Suprapubic skin (tissue), 4 donors: ENCODE measurements around the gene PTGIS.

Source experiments
- EP300 ChIP-seq: sonication (generic); formaldehyde crosslinking; IDR thresholded peaks from one replicate; pipeline ENCODE4 v1.6.1; 2017; ENCODE audit warnings: antibody characterized with exemption
- POLR2A ChIP-seq, 2 donors: fragments of 450-650 bp; IDR thresholded peaks; one replicate each; pipeline ENCODE4 v1.6.1; 2017; ENCODE audit warnings: antibody characterized with exemption in 2 of 2, mild to moderate bottlenecking in 2 of 2, moderate library complexity in 2 of 2
- POLR2AphosphoS5 ChIP-seq, 3 donors: sonication (generic); formaldehyde crosslinking; IDR thresholded peaks; one replicate each; pipeline ENCODE4 v1.6.1; 2017; ENCODE audit warnings: antibody characterized with exemption in 3 of 3
- TF ChIP-seq, protein P1 (sequence below), 2 donors: fragments of 200-600 bp in 1 of 2; fragments of 450-650 bp in 1 of 2; sonication (generic) in 1 of 2; IDR thresholded peaks; one replicate each; pipeline ENCODE4 v1.5.1; 2016 to 2019; ENCODE audit warnings: antibody characterized with exemption in 2 of 2, mild to moderate bottlenecking in 1 of 2, moderate library complexity in 1 of 2

DNA sequence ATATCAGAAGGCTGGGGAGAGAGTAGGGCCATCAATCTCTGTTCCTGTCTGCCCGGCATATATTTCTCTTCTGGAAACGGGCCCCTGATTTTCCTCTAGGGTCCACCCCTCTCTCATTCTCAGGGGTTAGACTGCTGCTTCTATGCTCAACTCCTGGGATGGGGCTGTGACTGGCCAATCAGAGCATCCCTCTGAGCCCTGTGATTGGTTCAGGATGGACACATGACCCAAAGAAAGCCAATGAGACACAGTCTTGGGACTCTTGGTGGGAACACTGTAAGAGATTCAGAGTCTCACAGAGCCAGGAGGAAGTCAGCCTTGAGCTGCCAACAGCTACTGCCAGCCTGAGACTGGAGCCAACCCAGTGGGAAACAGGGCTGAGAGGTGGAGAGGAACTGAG is 54.4 kb downstream of the PTGIS start:
- TF ChIP-seq, protein P1, sequence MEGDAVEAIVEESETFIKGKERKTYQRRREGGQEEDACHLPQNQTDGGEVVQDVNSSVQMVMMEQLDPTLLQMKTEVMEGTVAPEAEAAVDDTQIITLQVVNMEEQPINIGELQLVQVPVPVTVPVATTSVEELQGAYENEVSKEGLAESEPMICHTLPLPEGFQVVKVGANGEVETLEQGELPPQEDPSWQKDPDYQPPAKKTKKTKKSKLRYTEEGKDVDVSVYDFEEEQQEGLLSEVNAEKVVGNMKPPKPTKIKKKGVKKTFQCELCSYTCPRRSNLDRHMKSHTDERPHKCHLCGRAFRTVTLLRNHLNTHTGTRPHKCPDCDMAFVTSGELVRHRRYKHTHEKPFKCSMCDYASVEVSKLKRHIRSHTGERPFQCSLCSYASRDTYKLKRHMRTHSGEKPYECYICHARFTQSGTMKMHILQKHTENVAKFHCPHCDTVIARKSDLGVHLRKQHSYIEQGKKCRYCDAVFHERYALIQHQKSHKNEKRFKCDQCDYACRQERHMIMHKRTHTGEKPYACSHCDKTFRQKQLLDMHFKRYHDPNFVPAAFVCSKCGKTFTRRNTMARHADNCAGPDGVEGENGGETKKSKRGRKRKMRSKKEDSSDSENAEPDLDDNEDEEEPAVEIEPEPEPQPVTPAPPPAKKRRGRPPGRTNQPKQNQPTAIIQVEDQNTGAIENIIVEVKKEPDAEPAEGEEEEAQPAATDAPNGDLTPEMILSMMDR (IDR thresholded peaks at IDR 0.05): no peak
- no peak for TF ChIP-seq EP300
- TF ChIP-seq POLR2A (IDR thresholded peaks at IDR 0.05): no peak
- TF ChIP-seq POLR2AphosphoS5 (IDR thresholded peaks at IDR 0.05): no peak
